K562 (cell line): ENCODE measurements around the gene FGF11. TPM values are rescaled to one million over a fixed set of nuclear protein-coding genes. Genes with fewer than 3 reads are reported as not detected.

ENCODE experiments used
- AFF4 ChIP-seq: sonication (generic); formaldehyde crosslinking; IDR thresholded peaks from 2 replicates; pipeline ENCODE4 v1.8.0; 2023; ENCODE audit warnings: mild to moderate bottlenecking, missing genetic modification reagents
- CC2D1A ChIP-seq: fragments of 450-650 bp; IDR thresholded peaks from 2 replicates; pipeline ENCODE4 v1.6.1; 2017; ENCODE audit warnings: mild to moderate bottlenecking
- CREB1 ChIP-seq, 2 experiments: sonication (generic) in 1 of 2; formaldehyde crosslinking in 1 of 2; IDR thresholded peaks; 2 replicates each; pipeline versions ENCODE4 v1.6.1 to v1.8.0; 2012 to 2022; ENCODE audit warnings: inconsistent platforms in 1 of 2, mild to moderate bottlenecking in 1 of 2, missing genetic modification reagents in 1 of 2, moderate library complexity in 1 of 2
- CREM ChIP-seq: IDR thresholded peaks from 2 replicates; pipeline ENCODE4 v1.6.1; 2014; ENCODE audit warnings: antibody characterized with exemption, low read depth
- HDAC2 ChIP-seq: fragments of 450-650 bp; IDR thresholded peaks from 2 replicates; pipeline ENCODE4 v1.6.1; 2016; ENCODE audit warnings: mild to moderate bottlenecking
- KDM5B ChIP-seq: fragments of 200-600 bp; sonication (generic); IDR thresholded peaks from 2 replicates; pipeline ENCODE4 v1.6.1; 2012; ENCODE audit warnings: low read depth, mild to moderate bottlenecking, moderate library complexity, low read length, control low read depth, inconsistent platforms; ENCODE audit not compliant: insufficient replicate concordance
- MTA1 ChIP-seq: fragments of 450-650 bp; IDR thresholded peaks from 2 replicates; pipeline ENCODE4 v1.6.1; 2017; ENCODE audit warnings: borderline replicate concordance
- RBM25 ChIP-seq: fragments of 200-400 bp; formaldehyde crosslinking; IDR thresholded peaks from 2 replicates; pipeline ENCODE4 v1.6.1; 2018; ENCODE audit warnings: low read length, low read depth, moderate library complexity; ENCODE audit not compliant: severe bottlenecking
- TAF9B ChIP-seq: fragments of 450-650 bp; IDR thresholded peaks from 2 replicates; pipeline ENCODE4 v1.6.1; 2018; ENCODE audit warnings: mild to moderate bottlenecking; ENCODE audit not compliant: partially characterized antibody
- TCF7L2 ChIP-seq: fragments of 150-350 bp; IDR thresholded peaks from 2 replicates; pipeline ENCODE4 v1.6.1; 2016; ENCODE audit warnings: low read depth, mild to moderate bottlenecking, low read length, moderate library complexity
- TFAP4 ChIP-seq: sonication (generic); formaldehyde crosslinking; IDR thresholded peaks from 2 replicates; pipeline ENCODE4 v1.8.0; 2022; ENCODE audit warnings: missing genetic modification reagents, mild to moderate bottlenecking, moderate library complexity, borderline replicate concordance
- ZNF668 ChIP-seq: fragments of 250-450 bp; sonication (Bioruptor Pico); IDR thresholded peaks from 2 replicates; pipeline ENCODE4 v1.8.0; 2022; ENCODE audit warnings: mild to moderate bottlenecking, inconsistent platforms
- polyA plus RNA-seq, 8 experiments: library from polyadenylated mRNA; depleted of rRNA in 4 of 8; stranded (reverse) in 5 of 8; unstranded in 3 of 8; fragments of >200 nt; fragmentation: Nextera tagmentation in 2 of 8; fragmentation: Illumina TruSeq in 1 of 8; extraction: Ambion mirVana in 2 of 8; extraction: Trizol in 1 of 8; gene quantifications; 2 replicates each; pipeline versions ENCODE4 v1.2.1 to v1.2.3, GENCODE V29; 2011 to 2014; ENCODE audit warnings: inconsistent platforms in 1 of 8, missing spikeins in 1 of 8
- total RNA-seq, 7 experiments: library from RNA; depleted of rRNA in 6 of 7; stranded (reverse); fragments of >200 nt in 6 of 7; fragmentation: Illumina TruSeq in 2 of 7; extraction: Trizol in 2 of 7; gene quantifications; 2 replicates each; pipeline versions ENCODE4 v1.2.1 to v1.2.3, GENCODE V29; 2011 to 2021; ENCODE audit warnings: low replicate concordance in 1 of 7
- TF ChIP-seq, protein P1 (sequence below), 2 experiments: fragments of 200-800 bp in 1 of 2; sonication (Bioruptor generic) in 1 of 2; sonication (generic) in 1 of 2; formaldehyde crosslinking in 1 of 2; IDR thresholded peaks in 1 of 2; conservative IDR thresholded peaks in 1 of 2; 2 replicates each; pipeline versions ENCODE4 v1.5.0 to v1.6.1; 2016 to 2020; ENCODE audit warnings: missing compliant biosample characterization in 1 of 2, missing genetic modification characterization in 1 of 2, missing genetic modification reagents in 1 of 2
- TF ChIP-seq, protein P2 (sequence below), 3 experiments: fragments of 200-800 bp in 1 of 3; sonication (Bioruptor generic) in 1 of 3; sonication (generic) in 1 of 3; formaldehyde crosslinking in 1 of 3; IDR thresholded peaks; 2 replicates each; pipeline versions ENCODE4 v1.6.1 to v1.8.0; 2016 to 2022; ENCODE audit warnings: mild to moderate bottlenecking in 2 of 3, missing compliant biosample characterization in 2 of 3, missing genetic modification characterization in 2 of 3, missing genetic modification reagents in 1 of 3
- TF ChIP-seq, protein P3 (sequence below): IDR thresholded peaks from 2 replicates; pipeline ENCODE4 v1.6.1; 2011; ENCODE audit warnings: borderline replicate concordance, low read depth, mild to moderate bottlenecking, moderate library complexity, low read length; ENCODE audit not compliant: insufficient read depth, poor library complexity, severe bottlenecking

FGF11 gene
- total and polyA plus RNA-seq, 9 of the 15 experiments (the other 6 are each of a cell fraction or from before 2014, with no cell fraction given), result 1.2 to 7.5 (median 3.0) TPM

- TF ChIP-seq, protein P1, sequence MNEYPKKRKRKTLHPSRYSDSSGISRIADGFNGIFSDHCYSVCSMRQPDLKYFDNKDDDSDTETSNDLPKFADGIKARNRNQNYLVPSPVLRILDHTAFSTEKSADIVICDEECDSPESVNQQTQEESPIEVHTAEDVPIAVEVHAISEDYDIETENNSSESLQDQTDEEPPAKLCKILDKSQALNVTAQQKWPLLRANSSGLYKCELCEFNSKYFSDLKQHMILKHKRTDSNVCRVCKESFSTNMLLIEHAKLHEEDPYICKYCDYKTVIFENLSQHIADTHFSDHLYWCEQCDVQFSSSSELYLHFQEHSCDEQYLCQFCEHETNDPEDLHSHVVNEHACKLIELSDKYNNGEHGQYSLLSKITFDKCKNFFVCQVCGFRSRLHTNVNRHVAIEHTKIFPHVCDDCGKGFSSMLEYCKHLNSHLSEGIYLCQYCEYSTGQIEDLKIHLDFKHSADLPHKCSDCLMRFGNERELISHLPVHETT (CRISPR knock-in tag; conservative IDR thresholded peaks at IDR 0.05 in 1 of 2, IDR thresholded peaks at IDR 0.05 in 1 of 2), result peak in 1 of 2 experiments; percentile 46; a peak in 1 of 4 replicates
- TF ChIP-seq, protein P2, sequence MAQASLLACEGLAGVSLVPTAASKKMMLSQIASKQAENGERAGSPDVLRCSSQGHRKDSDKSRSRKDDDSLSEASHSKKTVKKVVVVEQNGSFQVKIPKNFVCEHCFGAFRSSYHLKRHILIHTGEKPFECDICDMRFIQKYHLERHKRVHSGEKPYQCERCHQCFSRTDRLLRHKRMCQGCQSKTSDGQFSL (CRISPR knock-in tag; IDR thresholded peaks at IDR 0.05), result 0 out of 2 replicates have a peak, but pooled peaks have one; percentile 79
- TF ChIP-seq, protein P2 (tag; IDR thresholded peaks at IDR 0.05), result no peak
- peak; percentile 51; the same call in 1 of the 2 replicates for TF ChIP-seq HDAC2
- peak; percentile 57 for TF ChIP-seq RBM25
- peak; percentile 54 for TF ChIP-seq TAF9B
- peak; percentile 43; the same call in 1 of the 2 replicates for TF ChIP-seq TCF7L2
- TF ChIP-seq CC2D1A, result peak; percentile 81; the same call in 1 of the 2 replicates
- TF ChIP-seq TFAP4 (CRISPR knock-in tag), result peak; percentile 95
- TF ChIP-seq, protein P3, sequence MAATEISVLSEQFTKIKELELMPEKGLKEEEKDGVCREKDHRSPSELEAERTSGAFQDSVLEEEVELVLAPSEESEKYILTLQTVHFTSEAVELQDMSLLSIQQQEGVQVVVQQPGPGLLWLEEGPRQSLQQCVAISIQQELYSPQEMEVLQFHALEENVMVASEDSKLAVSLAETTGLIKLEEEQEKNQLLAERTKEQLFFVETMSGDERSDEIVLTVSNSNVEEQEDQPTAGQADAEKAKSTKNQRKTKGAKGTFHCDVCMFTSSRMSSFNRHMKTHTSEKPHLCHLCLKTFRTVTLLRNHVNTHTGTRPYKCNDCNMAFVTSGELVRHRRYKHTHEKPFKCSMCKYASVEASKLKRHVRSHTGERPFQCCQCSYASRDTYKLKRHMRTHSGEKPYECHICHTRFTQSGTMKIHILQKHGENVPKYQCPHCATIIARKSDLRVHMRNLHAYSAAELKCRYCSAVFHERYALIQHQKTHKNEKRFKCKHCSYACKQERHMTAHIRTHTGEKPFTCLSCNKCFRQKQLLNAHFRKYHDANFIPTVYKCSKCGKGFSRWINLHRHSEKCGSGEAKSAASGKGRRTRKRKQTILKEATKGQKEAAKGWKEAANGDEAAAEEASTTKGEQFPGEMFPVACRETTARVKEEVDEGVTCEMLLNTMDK, result peak; percentile 41
- 0 out of 2 replicates have a peak, but pooled peaks have one; percentile 43 for TF ChIP-seq CREB1 (IDR thresholded peaks at IDR 0.05)
- peak; percentile 52; the same call in 1 of the 2 replicates for TF ChIP-seq CREB1 (CRISPR knock-in tag; IDR thresholded peaks at IDR 0.05)
- TF ChIP-seq CREM, result 0 out of 2 replicates have a peak, but pooled peaks have one; percentile 44
- no peak for TF ChIP-seq MTA1
- peak; percentile 36; the same call in 1 of the 2 replicates for TF ChIP-seq AFF4 (CRISPR knock-in tag)
- TF ChIP-seq KDM5B, result peak; percentile 64
- TF ChIP-seq ZNF668 (CRISPR knock-in tag), result no peak
Observed at GRCh38 chr17:7403977-7404736, 35.2 kb upstream of the FGF11 start, which contains the start of gene TMEM256 (continued).
